ENCODE results near the gene DCUN1D1.

- no peak for TF ChIP-seq CTCF (conservative IDR thresholded peaks at IDR 0.05; ENCODE audit: low read length)
- TF ChIP-seq EZH2phosphoT487 (IDR thresholded peaks at IDR 0.05; ENCODE audit: borderline replicate concordance) = no peak
Observed at GRCh38 chr3:182949688-182950087, 30.6 kb downstream of the DCUN1D1 start.

Measured in Loucy (cell line).